ENCODE results near the gene ABCG2. TPM values are rescaled to one million over a fixed set of nuclear protein-coding genes. Genes with fewer than 3 reads are reported as not detected.

Gene ABCG2
- total and polyA plus RNA-seq, 2 of the 4 experiments (the other 2 are of a cell fraction): 0.50 to 1.1 TPM

- Histone ChIP-seq H2AK5ac (ENCODE audit: low read depth, low read length) (no peak overlapping the region), H3K18ac (ENCODE audit: low read depth, low read length) (no peak overlapping the region), H3K36me3 (ENCODE audit: control insufficient read depth, insufficient read depth, low read length) (no peaks in the 10 kb centered on the region), H3K14ac (replicated peaks; ENCODE audit: low read depth, low read length) (no peak overlapping the region), H2BK20ac (ENCODE audit: low read depth, low read length) (no peak overlapping the region), H3K4me1 (ENCODE audit: control insufficient read depth, insufficient read depth, low read length) (no peaks in the 10 kb centered on the region), H2BK15ac (ENCODE audit: low read depth, low read length) (no peak overlapping the region), H3K9me1 (ENCODE audit: insufficient read depth, low read length) (no peaks in the 10 kb centered on the region), H3K27ac (ENCODE audit: insufficient read depth, low read length) (no peak overlapping the region), H4K91ac (ENCODE audit: insufficient read depth, low read depth, low read length) (no peak overlapping the region), H3K4me2 (ENCODE audit: low read depth, low read length) (no peak overlapping the region), H4K20me1 (ENCODE audit: insufficient read depth, low read length) (no peaks in the 10 kb centered on the region), H3K4ac (ENCODE audit: low read depth, low read length) (no peak overlapping the region), H3K79me1 (ENCODE audit: low read depth in 1 of 2, low read length in 2 of 2) (no peaks in the 10 kb centered on the region), H3K9ac (ENCODE audit: low read depth, low read length) (no peak overlapping the region), H4K5ac (ENCODE audit: low read depth, low read length) (no peak overlapping the region), H3K23ac (ENCODE audit: low read depth, low read length) (no peak overlapping the region), H2BK5ac (ENCODE audit: low read depth, low read length, poor library complexity, severe bottlenecking) (no peak overlapping the region), H3K27me3 (ENCODE audit: control insufficient read depth, insufficient read depth, low read length) (peaks cover 1% of the 10 kb centered on the region), H3K56ac (ENCODE audit: extremely low read depth, insufficient read depth, low read length) (no peak overlapping the region), H4K8ac (ENCODE audit: low read depth in 2 of 2, low read length in 2 of 2) (no peak overlapping the region), H3K9me3 (ENCODE audit: control insufficient read depth, insufficient read depth, low read length) (no peaks in the 10 kb centered on the region), H2AFZ (replicated peaks; ENCODE audit: low read length, poor library complexity) (no peak overlapping the region), H3K4me3 (ENCODE audit: insufficient read depth, low read depth, low read length) (no peak overlapping the region), H2AK9ac (replicated peaks; ENCODE audit: low read depth, low read length, poor library complexity) (no peak overlapping the region), H2BK120ac (ENCODE audit: low read depth, low read length) (no peak overlapping the region)
- WGBS, 2 experiments (ENCODE audit: extremely low coverage in 2 of 2, insufficient read length in 1 of 2): no CpG with 5 or more reads among the region's 4 CpGs
- no peak for TF ChIP-seq CTCF (conservative IDR thresholded peaks at IDR 0.05; ENCODE audit: low read depth, low read length)
- TF ChIP-seq CEBPB (IDR thresholded peaks at IDR 0.05; ENCODE audit: low read depth, low read length): no peak
- TF ChIP-seq RAD21 (IDR thresholded peaks at IDR 0.05; ENCODE audit: low read length): no peak
- no peak for TF ChIP-seq RCOR1 (IDR thresholded peaks at IDR 0.05; ENCODE audit: insufficient replicate concordance, low read length)
- no peak for TF ChIP-seq BHLHE40 (IDR thresholded peaks at IDR 0.05; ENCODE audit: low read depth, low read length)
- TF ChIP-seq, protein P1, sequence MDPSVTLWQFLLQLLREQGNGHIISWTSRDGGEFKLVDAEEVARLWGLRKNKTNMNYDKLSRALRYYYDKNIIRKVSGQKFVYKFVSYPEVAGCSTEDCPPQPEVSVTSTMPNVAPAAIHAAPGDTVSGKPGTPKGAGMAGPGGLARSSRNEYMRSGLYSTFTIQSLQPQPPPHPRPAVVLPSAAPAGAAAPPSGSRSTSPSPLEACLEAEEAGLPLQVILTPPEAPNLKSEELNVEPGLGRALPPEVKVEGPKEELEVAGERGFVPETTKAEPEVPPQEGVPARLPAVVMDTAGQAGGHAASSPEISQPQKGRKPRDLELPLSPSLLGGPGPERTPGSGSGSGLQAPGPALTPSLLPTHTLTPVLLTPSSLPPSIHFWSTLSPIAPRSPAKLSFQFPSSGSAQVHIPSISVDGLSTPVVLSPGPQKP (IDR thresholded peaks at IDR 0.05; ENCODE audit: borderline replicate concordance, low read depth, low read length): no peak
- TF ChIP-seq SMC3 (IDR thresholded peaks at IDR 0.05; ENCODE audit: low read depth, low read length): no peak
- TF ChIP-seq MXI1 (IDR thresholded peaks at IDR 0.05; ENCODE audit: borderline replicate concordance, low read depth, low read length): no peak
- TF ChIP-seq MAFK (IDR thresholded peaks at IDR 0.05; ENCODE audit: low read depth, low read length): no peak
- no peak for TF ChIP-seq MAZ (IDR thresholded peaks at IDR 0.05; ENCODE audit: borderline replicate concordance, low read depth, low read length)
- no peak for TF ChIP-seq FOS (IDR thresholded peaks at IDR 0.05; ENCODE audit: low read depth, low read length)
- TF ChIP-seq CHD1 (IDR thresholded peaks at IDR 0.05; ENCODE audit: low read depth, low read length): no peak
- TF ChIP-seq NFE2L2 (IDR thresholded peaks at IDR 0.05; ENCODE audit: low read depth, low read length): no peak
- TF ChIP-seq RFX5 (IDR thresholded peaks at IDR 0.05; ENCODE audit: low read depth, low read length): no peak
- TF ChIP-seq, protein P2, sequence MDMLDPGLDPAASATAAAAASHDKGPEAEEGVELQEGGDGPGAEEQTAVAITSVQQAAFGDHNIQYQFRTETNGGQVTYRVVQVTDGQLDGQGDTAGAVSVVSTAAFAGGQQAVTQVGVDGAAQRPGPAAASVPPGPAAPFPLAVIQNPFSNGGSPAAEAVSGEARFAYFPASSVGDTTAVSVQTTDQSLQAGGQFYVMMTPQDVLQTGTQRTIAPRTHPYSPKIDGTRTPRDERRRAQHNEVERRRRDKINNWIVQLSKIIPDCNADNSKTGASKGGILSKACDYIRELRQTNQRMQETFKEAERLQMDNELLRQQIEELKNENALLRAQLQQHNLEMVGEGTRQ (IDR thresholded peaks at IDR 0.05; ENCODE audit: low read depth, low read length): no peak
- no peak for TF ChIP-seq POLR2A (IDR thresholded peaks at IDR 0.05; ENCODE audit: low read depth, low read length)
- no TSS peak for BruUV-seq (replicated peaks)
- intact Hi-C loops (cut with micrococcal nuclease) (no loop called here), dilution Hi-C loops (cut with HindIII; ENCODE audit: low sequenced_read_pairs, unreplicated experiment) (no loop called here), in situ Hi-C loops (cut with MboI; ENCODE audit: low sequenced_read_pairs) (no loop called here)
- CTCF ChIA-PET: interaction anchor here (1.0 to 2.9 kb wide), 2 partner anchors 152 to 358 kb away, joined by 7 to 9 read pairs; no protein-coding TSS in a partner anchor
- POLR2A ChIA-PET (ENCODE audit: unreplicated experiment): no interaction called here
- ATAC-seq (ENCODE audit: low read depth) (no peak), DNase-seq (no peak)
Measured at GRCh38 chr4:88207171-88207570, 48.7 kb upstream of the ABCG2 start.

Measured in IMR-90 (cell line).